T-helper 1 cell (primary cell): ENCODE results near the gene ADAP2.
"Not testable (repeated sequence)": the region's sequence is repeated elsewhere in the genome, so short reads cannot be mapped to it uniquely, and the experiment has no call there.

Experiments
- DNase-seq, 5 donors: peaks; one replicate each; pipeline ENCODE4 v3.0.0-alpha.2; 2012 to 2020

Gene ADAP2

GRCh38 chr17:30930495-30930894 is 8.8 kb downstream of the ADAP2 start:
- DNase-seq: no peak

GRCh38 chr17:30931582-30931981 is 9.8 kb downstream of the ADAP2 start:
- not testable (repeated sequence) for DNase-seq

- no peak for DNase-seq
Measured at GRCh38 chr17:30933966-30934365, 12.2 kb downstream of the ADAP2 start.

GRCh38 chr17:30939051-30939689 is 17.4 kb downstream of the ADAP2 start:
- peak in 1 of 5 donors; percentile 31 for DNase-seq

- DNase-seq: no peak
Measured at GRCh38 chr17:30942308-30943079, 20.7 kb downstream of the ADAP2 start.

GRCh38 chr17:30947796-30948195 is 26.1 kb downstream of the ADAP2 start:
- DNase-seq: no peak

GRCh38 chr17:30950189-30950588 is 28.4 kb downstream of the ADAP2 start:
- no peak for DNase-seq

GRCh38 chr17:30950669-30951399 is 29.1 kb downstream of the ADAP2 start:
- DNase-seq: no peak

GRCh38 chr17:30952638-30953393 is 31.1 kb downstream of the ADAP2 start:
- no peak for DNase-seq

- no peak for DNase-seq
Measured at GRCh38 chr17:30954046-30954830, 32.5 kb downstream of the ADAP2 start.

- DNase-seq: no peak
Measured at GRCh38 chr17:30956764-30957374, 35.1 kb downstream of the ADAP2 start.

- DNase-seq: no peak
Measured at GRCh38 chr17:30957741-30958140, 36.0 kb downstream of the ADAP2 start.

GRCh38 chr17:30958187-30958586 is 36.4 kb downstream of the ADAP2 start:
- DNase-seq: no peak

- peak in 1 of 5 donors; percentile 30 for DNase-seq
Measured at GRCh38 chr17:30961209-30962188, 39.8 kb downstream of the ADAP2 start.

- DNase-seq: not testable (repeated sequence)
Measured at GRCh38 chr17:30964312-30964711, 42.6 kb downstream of the ADAP2 start.

GRCh38 chr17:30964876-30965275 is 43.1 kb downstream of the ADAP2 start:
- DNase-seq: no peak

- DNase-seq: no peak
Measured at GRCh38 chr17:30965686-30966085, 43.9 kb downstream of the ADAP2 start.

- DNase-seq: not testable (repeated sequence)
Measured at GRCh38 chr17:30967911-30968310, 46.2 kb downstream of the ADAP2 start.

- peak in 1 of 5 donors; percentile 9 for DNase-seq
Measured at GRCh38 chr17:30969989-30970830, 48.5 kb downstream of the ADAP2 start.
